ENCODE measurements around the gene ANKRD16. TPM values are rescaled to one million over a fixed set of nuclear protein-coding genes. Genes with fewer than 3 reads are reported as not detected.
A peak's percentile ranks its signal among the peaks of the same experiment; 100 is the strongest.

ANKRD16 gene
- total and polyA plus RNA-seq, 2 of the 13 experiments (the other 11 are each of a cell fraction or from before 2014, with no cell fraction given): 8.0 to 11.4 TPM

DNA sequence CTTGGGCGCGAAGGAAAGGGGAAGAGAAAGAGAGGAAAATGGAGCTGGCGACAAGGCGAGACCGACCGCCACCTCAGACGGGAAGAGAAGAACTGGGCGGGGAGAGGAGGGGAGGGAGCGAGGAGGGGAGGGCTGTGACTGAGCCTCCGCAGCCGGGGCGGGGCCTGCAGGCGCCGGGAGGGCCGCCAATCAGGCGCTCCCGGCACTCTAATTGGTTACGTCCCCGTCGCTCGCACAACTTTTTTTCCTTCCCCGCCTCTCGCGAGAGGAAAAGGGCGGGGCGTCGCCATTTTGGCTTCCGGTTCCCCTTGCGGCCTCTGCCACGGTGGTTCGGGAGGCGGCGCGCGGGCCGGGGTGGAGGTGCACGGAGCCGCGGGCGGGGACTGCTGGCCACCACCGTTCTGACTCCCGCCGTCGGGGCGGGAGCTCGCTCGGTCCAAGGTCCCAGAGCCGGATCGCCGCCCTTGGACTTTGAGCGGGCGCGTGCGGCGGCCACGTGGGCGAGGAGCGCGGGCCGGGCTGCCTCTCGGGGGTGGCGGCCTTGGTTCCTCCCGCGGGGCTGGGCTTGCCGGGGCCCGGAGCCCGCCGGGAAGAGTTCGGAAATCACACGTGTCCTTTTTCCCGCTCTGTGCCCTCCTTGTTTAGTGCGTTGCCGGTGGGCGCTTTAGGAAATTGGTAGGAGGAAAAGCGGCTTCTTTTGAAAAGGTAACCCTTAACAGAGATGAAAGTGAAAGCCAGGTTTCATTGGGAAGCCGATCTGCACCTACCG is 76.2 kb downstream of the ANKRD16 start, which contains the start of gene GDI2 (continued):
- TF ChIP-seq, protein P1, sequence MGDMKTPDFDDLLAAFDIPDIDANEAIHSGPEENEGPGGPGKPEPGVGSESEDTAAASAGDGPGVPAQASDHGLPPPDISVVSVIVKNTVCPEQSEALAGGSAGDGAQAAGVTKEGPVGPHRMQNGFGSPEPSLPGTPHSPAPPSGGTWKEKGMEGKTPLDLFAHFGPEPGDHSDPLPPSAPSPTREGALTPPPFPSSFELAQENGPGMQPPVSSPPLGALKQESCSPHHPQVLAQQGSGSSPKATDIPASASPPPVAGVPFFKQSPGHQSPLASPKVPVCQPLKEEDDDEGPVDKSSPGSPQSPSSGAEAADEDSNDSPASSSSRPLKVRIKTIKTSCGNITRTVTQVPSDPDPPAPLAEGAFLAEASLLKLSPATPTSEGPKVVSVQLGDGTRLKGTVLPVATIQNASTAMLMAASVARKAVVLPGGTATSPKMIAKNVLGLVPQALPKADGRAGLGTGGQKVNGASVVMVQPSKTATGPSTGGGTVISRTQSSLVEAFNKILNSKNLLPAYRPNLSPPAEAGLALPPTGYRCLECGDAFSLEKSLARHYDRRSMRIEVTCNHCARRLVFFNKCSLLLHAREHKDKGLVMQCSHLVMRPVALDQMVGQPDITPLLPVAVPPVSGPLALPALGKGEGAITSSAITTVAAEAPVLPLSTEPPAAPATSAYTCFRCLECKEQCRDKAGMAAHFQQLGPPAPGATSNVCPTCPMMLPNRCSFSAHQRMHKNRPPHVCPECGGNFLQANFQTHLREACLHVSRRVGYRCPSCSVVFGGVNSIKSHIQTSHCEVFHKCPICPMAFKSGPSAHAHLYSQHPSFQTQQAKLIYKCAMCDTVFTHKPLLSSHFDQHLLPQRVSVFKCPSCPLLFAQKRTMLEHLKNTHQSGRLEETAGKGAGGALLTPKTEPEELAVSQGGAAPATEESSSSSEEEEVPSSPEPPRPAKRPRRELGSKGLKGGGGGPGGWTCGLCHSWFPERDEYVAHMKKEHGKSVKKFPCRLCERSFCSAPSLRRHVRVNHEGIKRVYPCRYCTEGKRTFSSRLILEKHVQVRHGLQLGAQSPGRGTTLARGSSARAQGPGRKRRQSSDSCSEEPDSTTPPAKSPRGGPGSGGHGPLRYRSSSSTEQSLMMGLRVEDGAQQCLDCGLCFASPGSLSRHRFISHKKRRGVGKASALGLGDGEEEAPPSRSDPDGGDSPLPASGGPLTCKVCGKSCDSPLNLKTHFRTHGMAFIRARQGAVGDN (CRISPR knock-in tag; IDR thresholded peaks at IDR 0.05): peak; percentile 100
- TF ChIP-seq ZNF235 (CRISPR knock-in tag; IDR thresholded peaks at IDR 0.05; ENCODE audit: borderline replicate concordance) (no peak), EED (CRISPR knock-in tag; IDR thresholded peaks at IDR 0.05) (peak; percentile 85; the same call in 1 of the 2 replicates), ZKSCAN8 (CRISPR knock-in tag; IDR thresholded peaks at IDR 0.05; ENCODE audit: borderline replicate concordance) (peak; percentile 69; the same call in 1 of the 2 replicates), ZNF180 (CRISPR knock-in tag; IDR thresholded peaks at IDR 0.05; ENCODE audit: borderline replicate concordance, low read depth) (peak; percentile 83; the same call in 1 of the 2 replicates), NR3C1 (CRISPR knock-in tag; IDR thresholded peaks at IDR 0.05) (no peak), ELF1 (CRISPR knock-in tag; IDR thresholded peaks at IDR 0.05) (peak; percentile 87), ZBTB7B (CRISPR knock-in tag; IDR thresholded peaks at IDR 0.05) (peak; percentile 50; the same call in 1 of the 2 replicates), RAD21 (CRISPR knock-in tag; IDR thresholded peaks at IDR 0.05) (peak; percentile 58), ZNF672 (CRISPR knock-in tag; IDR thresholded peaks at IDR 0.05) (peak; percentile 69; the same call in 1 of the 2 replicates), SALL1 (CRISPR knock-in tag; IDR thresholded peaks at IDR 0.05) (peak; percentile 98)
- TF ChIP-seq, protein P2, sequence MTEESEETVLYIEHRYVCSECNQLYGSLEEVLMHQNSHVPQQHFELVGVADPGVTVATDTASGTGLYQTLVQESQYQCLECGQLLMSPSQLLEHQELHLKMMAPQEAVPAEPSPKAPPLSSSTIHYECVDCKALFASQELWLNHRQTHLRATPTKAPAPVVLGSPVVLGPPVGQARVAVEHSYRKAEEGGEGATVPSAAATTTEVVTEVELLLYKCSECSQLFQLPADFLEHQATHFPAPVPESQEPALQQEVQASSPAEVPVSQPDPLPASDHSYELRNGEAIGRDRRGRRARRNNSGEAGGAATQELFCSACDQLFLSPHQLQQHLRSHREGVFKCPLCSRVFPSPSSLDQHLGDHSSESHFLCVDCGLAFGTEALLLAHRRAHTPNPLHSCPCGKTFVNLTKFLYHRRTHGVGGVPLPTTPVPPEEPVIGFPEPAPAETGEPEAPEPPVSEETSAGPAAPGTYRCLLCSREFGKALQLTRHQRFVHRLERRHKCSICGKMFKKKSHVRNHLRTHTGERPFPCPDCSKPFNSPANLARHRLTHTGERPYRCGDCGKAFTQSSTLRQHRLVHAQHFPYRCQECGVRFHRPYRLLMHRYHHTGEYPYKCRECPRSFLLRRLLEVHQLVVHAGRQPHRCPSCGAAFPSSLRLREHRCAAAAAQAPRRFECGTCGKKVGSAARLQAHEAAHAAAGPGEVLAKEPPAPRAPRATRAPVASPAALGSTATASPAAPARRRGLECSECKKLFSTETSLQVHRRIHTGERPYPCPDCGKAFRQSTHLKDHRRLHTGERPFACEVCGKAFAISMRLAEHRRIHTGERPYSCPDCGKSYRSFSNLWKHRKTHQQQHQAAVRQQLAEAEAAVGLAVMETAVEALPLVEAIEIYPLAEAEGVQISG (CRISPR knock-in tag; IDR thresholded peaks at IDR 0.05): peak; percentile 93
